IPS DF 19.7 (cell line): ENCODE data around the gene CCDC116.
"Not testable (repeated sequence)": the region's sequence is repeated elsewhere in the genome, so short reads cannot be mapped to it uniquely, and the experiment has no call there.

Experiments used
- DNase-seq: peaks from one replicate; pipeline ENCODE4 v3.0.0-alpha.2; 2013; ENCODE audit warnings: low read depth, low spot score

CCDC116 gene

DNA sequence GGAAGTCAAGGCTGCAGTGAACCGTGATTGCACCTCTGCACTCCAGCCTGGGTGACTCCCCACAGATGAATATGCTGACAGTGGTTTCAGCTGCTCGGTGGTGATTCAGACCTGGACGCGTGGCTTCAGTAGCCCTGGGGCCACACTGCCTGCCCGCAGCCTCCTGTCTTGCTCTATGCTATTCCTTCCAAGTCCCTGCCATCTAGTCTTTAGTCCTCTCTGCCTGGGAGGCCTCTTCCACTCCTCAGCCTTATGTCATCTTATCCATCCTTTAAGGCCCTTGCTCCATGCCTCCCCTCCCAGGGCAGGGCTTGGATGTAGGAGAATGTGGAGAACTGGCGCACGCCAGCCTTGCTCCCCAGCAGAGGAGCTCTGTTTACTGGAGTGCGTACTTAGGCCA is 25.8 kb upstream of the CCDC116 start:
- no peak for DNase-seq

DNA sequence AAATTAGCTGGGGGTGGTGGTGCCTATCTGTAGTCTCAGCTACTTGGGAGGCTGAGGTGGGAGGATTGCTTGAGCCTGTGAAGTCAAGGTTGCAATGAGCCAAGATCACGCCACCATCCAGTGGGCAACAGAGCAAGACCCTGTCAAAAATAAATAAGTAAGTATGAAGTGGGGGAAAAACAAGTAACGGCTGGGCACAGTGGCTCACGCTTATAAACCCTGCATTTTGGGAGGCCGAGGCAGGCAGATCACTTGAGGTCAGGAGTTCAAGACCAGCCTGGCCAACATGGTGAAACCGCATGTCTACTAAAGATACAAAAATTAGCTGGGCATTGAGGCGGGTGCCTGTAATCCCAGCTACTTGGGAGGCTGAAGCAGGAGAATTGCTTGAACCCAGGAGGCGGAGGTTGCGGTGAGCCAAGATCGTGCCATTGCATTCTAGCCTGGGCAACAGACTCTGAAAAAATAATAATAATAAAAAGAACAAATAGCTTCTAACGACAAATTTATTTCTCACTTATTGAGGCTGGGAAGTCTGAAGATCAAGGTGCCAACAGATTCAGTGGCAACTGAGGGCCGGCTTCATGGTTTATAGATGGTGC is 22.9 kb upstream of the CCDC116 start:
- DNase-seq = not testable (repeated sequence)

DNA sequence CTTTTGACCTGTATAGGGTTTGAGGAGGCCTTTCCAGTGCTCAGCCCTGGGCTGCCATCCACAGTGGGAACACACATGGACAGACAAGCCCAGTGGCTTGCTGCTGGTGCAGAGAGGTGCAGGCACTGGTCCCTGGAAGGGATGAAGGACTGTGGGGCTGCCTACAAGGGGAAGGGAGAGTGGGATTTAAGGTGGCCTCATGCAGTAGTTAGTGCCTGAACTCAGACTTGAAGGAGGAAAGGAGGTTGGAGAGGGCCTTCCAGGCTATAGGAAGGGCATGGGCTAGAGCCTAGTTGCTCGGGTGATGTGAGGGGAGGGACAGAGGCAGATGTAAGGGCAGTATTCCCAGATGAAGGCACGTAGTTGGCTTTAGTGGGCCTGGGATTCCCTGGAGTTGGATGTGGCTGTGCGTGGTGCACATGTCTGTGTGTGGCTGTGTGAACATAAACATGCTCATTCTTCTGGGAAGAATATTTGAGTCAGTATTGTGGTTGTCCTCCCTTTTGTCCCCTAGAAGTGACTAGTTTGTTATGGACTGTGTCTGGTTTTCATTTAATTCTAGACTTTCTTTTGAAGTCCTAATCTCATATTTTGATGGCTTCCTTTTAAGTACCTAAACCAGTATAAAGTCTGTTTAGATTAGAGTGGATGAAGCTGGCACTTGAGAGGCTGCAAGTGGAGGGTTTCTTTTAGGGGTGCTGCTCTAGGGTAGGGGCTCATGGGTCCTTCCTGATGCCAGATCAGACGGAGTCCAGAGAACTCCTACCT is 21.2 kb upstream of the CCDC116 start:
- DNase-seq = no peak

DNA sequence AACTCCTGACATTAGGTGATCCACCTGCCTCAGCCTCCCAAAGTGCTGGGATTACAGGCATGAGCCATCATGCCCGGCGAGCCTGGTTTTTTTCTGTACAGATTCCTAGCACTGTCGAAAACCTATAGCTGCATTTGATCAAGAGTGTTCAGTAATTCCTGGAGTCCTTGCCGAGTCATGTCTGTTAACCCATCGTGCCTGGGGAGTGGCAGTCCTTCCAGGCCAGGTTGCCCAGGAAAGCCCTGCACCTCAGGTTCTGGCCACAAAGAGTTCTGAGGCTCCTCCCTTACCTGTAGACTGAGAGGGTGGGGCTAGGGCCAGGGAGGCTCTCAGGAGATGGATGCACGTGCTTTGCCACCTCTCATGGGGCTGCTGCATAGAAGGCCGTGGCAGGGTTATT is 19.7 kb upstream of the CCDC116 start:
- DNase-seq = no peak

DNA sequence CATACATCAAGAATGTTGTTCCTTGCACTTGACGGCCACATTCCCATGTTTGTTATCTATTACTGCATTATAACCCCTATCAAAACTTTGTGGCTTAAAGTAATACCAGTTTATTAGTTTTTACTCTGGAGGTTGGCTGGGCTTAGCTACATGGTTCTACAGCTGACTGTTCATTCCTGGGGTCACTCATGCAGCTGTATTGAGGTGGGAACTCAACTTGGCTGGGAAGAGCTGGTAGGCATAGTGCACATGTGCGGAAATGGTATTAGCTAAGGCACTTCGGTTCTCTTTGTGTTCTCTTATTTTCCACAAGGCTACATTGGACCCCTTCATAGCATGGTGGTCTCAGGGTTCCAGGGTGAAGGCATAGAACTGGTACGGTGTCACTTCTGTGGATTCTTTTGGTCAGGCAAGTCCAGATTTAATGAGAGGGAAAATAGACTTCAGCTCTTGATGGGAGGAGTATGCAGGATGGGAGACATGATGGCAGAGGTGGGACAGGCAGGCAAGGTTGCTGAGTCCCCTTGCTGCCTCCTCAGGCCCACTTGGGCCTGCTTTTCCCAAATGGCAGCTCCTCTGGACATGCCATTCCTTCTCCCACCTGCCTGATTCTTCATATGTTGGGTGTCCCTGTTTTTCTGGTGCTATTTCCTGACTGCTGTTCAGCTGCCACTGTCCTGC is 18.9 kb upstream of the CCDC116 start:
- no peak for DNase-seq

DNA sequence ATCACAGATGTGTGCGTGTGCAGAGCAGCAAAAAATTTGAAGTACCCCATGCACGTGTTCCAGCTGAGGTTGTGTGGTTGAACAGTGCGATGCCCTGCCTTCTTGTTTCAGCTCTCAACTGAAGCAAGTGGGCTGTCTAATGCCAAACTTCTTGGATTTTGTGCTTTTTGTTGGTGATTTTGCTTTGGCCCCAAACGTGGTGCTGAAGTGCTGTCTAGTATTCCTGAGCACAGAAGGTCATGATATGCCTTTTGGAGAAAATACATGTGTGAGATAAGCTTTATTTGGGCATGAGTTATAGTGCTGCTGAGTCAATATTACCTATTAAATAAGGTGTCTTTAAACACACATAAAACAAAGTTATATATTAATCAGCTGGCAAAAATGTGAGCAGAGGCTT is 16.8 kb upstream of the CCDC116 start:
- DNase-seq = no peak

DNA sequence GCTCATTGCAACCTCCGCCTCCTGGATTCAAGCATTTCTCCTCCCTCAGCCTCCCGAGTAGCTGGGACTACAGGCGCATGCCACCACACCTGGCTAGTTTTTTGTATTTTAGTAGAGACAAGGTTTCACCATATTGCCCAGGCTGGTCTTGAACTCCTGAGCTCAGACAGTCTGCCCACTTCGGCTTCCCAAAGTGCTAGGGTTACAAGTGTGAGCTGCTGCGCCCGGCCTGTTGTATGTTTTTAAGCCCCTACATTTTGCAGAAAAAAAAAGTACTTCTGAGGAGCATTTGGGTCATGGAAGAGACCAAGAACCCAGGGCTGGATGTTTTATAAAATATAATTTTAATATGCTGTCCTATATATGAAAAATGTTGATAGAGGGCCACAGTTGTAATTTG is 15.2 kb upstream of the CCDC116 start:
- not testable (repeated sequence) for DNase-seq

DNA sequence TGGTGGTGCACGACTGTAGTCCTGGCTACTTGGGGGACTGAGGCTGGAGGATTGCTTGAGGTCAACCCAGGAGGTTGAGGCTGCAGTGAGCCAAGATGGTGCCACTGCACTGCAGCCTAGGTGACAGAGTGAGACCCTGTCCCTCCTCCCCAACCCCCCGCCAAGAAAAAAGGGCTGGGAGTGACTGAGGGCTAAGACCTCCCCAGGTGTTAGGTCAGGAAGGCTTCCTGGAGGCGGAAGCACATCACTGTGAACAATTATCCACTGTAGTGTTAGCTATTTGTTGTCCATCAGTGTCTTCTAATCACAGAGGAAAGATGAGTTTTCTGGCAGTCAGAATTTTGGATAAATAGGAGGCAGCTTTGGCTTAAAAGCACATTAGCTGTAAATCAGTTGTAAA is 11.5 kb upstream of the CCDC116 start:
- DNase-seq = no peak

DNA sequence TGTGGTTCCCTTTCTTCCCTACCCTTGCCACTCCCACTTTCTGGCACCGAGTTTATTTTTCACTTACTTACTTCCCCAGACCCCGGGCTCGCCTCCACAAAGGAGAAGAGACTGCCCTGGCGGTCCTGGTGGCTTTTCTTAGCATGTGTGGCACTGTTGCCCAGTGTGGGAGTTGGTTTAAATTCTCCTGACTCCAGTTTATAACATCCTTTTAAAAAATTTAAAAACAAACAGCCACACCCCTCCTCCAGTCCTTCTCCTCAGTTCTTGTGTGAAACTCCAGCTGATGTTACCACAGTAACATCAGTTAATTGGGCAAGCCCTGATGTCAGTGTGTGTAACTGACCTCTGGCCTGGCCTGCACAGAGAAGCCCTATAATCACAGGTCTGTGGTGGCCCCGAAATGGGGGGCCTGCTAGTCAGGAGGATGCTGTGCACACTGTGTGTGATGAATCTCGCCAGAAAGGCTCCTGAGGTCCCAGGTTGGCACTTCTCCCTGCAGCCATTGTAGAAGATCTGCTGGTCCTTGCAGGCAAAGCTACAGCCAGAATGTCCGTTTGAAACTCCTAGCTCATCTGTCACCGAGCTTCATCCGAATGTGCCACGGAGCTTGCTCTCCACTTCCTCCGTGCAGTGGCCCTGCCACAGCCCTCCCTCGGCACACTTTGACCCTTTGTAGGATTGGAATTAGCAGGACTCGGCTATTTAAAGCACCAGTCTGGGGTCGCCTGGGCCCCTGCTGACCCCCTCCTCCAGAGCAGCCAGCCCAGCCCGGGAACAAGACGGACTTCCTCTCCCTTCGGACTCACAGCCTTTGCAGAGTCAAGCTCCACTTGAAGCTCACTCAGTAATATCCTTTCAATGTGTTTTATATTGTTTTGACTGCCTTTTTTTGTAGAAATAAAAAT is 10.3 kb upstream of the CCDC116 start:
- DNase-seq = no peak

DNA sequence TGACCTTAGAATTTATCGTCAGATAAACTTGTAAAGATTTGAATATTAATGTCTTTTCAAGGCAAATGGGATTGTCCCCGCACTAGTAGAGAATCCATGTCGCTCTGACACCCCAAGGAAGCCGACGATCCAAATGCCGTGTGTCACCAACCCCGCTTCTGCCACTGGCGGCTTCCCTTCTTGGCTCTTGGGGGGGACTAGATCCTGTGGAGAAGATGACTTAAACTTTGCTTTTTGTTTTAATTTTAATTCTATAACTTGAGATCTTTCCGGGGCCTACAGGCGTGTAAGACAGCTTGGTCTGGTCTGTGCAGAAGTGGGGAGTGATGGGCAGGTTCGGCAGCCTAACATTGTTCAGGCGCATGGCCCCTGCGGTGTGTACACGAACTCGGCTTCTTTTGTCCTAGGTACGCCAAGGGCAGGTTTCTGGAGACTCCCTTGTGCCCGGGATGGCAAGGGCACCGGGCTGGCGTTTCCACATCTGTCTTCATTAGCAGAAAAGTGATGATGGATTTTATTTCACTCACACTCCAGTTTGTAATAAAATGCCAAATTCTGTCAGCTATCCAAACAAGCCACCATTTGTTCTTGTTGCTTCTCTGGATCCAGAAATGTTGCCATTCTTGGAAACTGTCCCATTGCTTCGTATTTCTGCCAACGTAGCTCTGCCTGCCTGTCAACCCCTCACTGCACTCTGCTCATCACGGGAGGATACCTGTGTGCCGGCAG is 9.5 kb upstream of the CCDC116 start:
- no peak for DNase-seq

DNA sequence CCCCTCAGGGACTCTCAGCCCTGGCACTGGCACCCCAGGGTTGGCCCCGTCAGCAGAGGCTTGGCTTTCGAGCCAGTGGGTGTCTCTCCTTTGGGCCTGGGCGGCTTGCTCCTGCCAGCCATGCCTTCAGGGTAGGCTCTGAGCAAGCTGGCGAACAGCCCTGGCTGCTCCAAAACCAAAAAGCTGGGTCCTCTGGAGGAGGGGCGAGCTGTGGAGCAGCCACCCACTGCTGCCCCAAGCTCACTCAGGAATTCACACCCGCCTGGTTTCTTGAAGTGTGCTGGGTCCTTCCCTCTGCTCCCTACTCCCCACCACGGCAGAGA is 9.0 kb upstream of the CCDC116 start:
- no peak for DNase-seq

DNA sequence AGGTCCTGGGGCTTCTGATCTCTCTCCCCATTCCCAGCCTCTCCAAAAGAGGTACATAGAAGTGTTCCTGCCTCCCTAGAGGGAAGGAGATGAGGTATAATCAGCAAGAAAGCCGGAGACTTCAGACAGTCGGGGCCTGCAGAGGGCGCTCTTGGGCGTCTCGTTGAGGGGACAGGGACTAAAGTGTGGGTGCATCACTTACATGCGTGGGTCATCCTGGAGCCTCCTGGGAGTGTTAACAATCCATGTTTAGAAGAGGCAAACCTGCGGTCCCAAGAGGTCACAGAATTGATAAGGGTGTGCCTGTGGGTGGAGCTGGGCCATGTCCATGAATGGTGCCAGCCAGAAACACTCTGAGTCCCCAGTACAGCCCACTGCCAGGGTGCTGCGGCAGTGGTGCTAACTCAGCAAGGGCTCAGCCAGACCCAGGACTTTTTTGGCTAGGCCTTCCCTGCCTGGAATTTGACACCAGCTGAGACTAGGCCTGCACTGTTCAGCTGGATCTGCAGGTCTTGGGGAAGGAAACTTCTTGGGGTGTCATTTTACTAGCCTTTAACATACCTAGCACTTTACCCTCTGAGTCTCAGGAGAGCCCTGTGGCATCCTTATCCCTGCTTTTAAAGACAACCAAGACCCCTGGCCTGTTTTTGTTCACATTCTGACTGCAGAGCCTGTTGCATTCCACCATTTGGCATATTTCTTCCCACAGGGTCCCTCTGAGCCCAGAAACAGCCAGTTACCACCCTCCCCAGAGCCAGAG is 8.3 kb upstream of the CCDC116 start:
- no peak for DNase-seq

DNA sequence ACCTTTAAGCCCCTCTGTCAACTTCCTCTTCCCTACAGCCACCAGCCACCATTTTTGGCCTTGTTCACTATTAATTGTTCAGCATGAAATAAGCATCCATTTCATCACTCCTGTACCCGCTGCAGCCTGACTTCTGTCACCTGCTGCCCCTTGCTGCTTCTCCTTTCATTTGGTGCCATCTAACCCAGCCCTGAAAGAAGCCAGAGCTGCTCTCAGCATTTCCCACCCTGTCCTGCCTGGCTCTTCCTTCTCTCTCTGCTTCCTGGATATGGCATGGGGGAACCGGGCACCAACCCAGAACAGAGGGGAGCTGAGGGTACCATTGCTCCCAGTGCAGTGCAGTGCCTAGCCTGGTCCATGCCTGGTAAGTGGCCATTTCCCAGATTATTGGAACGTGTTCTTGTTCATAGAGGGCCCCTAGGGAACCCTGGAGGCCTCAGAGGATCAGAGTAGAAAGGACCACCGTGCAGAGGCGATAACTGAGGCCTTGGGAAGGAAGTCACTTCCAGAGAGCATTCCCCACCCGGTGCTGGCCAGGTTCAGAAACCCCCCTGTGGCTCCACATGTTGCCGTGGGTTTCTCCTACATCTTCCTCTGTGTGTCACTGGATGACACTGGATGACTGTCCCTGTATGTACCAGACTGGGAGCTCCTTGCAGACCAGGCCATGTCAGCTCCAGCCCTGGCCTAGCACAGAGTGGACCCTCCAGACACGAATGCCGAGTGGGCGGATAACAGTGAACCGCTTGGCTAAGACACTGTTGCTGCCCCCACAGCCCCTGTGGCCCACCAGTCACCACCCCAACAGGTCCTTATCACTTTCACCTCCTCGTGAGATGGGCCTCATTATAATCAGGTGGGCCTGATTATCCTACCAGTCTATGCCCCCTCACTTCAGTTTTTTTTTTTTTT is 7.4 kb upstream of the CCDC116 start:
- DNase-seq = no peak

DNA sequence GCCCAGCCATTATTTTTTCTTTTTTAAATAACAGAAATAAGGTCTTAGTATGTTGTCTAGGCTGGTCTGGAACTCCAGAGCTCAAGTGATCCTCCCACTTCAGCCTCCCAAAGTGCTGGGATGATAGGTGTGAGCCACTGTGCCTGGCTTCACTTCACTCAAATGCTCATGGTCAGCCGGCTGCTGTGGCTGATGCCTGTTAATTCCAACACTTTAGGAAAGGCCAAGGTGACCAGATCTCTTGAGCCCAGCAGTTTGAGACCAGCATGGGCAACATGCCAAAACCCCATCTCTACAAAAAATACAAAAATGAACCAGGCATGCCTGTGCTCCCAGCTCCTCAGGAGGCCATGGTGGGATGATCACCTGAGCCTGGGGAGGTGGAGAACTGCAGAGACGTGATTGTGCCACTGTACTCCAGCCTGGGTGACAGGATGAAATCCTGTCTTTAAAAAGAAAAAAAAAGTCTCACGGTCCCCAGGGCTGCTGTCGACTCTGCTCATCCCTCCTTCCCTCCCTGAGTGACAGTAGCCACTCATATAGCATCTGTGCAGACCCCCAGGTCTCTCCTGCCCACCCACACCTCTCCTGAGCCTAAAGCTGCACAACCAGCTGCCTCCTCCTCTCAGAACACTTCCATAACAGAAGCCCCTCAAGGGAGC is 6.4 kb upstream of the CCDC116 start:
- no peak for DNase-seq

DNA sequence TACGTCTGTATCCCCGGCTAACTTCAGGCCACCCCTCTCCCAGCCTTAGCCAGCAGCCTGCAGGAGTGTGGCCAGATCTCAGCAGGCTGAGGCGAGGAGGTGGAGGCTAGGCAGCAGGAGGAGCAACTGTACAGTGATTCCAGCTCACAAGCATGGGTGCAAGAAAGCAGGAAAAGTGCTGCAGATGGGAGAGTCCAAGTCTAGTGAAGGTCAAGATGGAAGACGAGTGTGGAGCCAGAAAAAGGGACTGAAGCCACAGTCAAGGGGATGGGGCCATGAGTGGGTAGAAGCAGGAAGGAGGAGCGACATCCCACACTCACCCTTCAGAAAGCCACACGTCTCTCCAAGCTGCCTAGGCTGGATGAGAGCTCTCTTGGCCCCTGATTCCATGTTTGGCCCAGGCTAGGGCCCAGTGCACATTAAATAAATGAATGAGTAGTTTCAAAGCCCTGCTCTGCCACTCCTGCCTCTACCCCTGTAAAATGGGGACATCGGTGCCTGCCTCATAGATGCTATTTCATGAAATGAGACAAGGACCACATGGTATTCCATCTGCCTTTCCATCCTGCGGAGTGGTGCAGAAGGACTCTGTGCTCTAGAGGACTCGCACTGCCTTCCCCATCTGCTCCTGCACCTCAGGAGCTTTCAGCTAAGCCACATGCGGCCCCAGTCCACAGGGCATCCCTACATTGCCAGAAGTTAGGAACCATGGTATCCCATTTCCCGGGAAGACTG is 5.7 kb upstream of the CCDC116 start:
- no peak for DNase-seq

DNA sequence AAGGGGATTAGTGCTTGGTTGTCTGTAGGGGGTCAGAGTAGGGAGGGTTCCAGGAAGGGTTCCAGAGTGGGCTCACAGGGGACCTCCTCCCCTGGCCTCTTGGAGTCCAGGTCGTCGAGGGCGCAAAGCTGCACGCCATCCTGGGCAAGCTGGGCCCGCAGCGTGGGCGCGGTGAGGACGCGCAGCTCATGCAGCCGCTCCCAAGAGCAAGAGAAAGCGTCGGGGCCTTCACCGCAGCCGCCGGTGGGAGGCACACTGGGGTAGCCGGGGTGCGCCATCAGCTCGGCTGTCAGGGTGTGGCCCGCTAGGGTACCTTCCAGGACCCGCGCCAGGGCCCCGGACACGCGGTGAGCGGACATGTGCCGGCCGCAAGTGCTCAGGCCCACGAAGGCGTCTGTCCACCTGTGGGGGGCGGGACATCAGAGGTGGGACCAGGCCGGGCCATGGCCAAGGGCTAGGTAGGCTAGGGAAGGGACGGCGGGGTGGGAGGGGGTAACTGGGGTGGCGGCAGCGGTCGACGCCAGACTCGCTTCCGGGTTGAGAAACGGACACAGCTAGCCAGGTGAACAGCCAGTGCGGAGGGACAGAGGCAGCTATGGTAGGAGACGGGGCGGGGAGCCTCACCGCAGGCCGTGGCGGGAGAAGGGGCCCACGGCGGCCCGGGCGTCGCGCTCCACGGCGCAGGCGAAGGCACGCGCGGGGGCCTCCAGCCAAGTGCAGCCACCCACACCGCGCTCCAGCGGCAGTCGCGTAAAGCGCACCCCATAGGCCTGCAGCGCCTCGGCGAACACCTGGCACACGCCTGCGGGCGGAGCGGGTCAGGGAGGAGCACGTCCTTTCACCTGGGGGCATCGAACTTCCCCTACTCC is 3.9 kb upstream of the CCDC116 start:
- no peak for DNase-seq
